Nephron (organoid): ENCODE measurements around the gene NPR2.
A peak's percentile ranks its signal among the peaks of the same experiment; 100 is the strongest.

ENCODE experiments used
- H3K27ac Mint-ChIP-seq, 3 experiments: 2 replicates each; pipeline ENCODE4 v1.8.0; 2020; ENCODE audit warnings: mixed read lengths in 3 of 3, mild to moderate bottlenecking in 2 of 3, moderate library complexity in 1 of 3
- H3K27me3 Mint-ChIP-seq: 2 replicates; pipeline ENCODE4 v1.8.0; 2021; ENCODE audit warnings: low read depth, mild to moderate bottlenecking, moderate library complexity, mixed read lengths
- H3K36me3 Mint-ChIP-seq: 2 replicates; pipeline ENCODE4 v1.8.0; 2020; ENCODE audit warnings: low read depth, mixed read lengths
- H3K4me1 Mint-ChIP-seq: 2 replicates; pipeline ENCODE4 v1.8.0; 2020; ENCODE audit warnings: mixed read lengths
- H3K4me3 Mint-ChIP-seq, 3 experiments: 2 replicates each; pipeline ENCODE4 v1.8.0; 2020; ENCODE audit warnings: mild to moderate bottlenecking in 3 of 3, mixed read lengths in 3 of 3, moderate library complexity in 2 of 3
- H3K9me3 Mint-ChIP-seq: 2 replicates; pipeline ENCODE4 v1.8.0; 2020; ENCODE audit warnings: mixed read lengths
- CTCF ChIP-seq, 3 experiments: fragments of 200-600 bp; sonication (generic); IDR thresholded peaks; one replicate each; pipeline ENCODE4 v1.5.0; 2021; ENCODE audit warnings: antibody characterized with exemption in 3 of 3; ENCODE audit not compliant: unreplicated experiment in 3 of 3

NPR2 gene

GRCh38 chr9:35820076-35820475, 28.7 kb downstream of the NPR2 start:
- peaks cover 7% of the 10 kb centered on the region for H3K4me1 Mint-ChIP-seq
- no peaks in the 10 kb centered on the region for H3K36me3 Mint-ChIP-seq
- no peak for TF ChIP-seq CTCF (IDR thresholded peaks at IDR 0.05; ENCODE audit: unreplicated experiment in 3 of 3)
- no peaks in the 10 kb centered on the region for H3K27me3 Mint-ChIP-seq
- H3K4me3 Mint-ChIP-seq, result no peak overlapping the region
- H3K9me3 Mint-ChIP-seq, result no peaks in the 10 kb centered on the region
- no peak overlapping the region for H3K27ac Mint-ChIP-seq

- Mint-ChIP-seq H3K4me3 (no peak overlapping the region), H3K4me1 (peaks cover 6% of the 10 kb centered on the region), H3K9me3 (no peaks in the 10 kb centered on the region), H3K27ac (no peak overlapping the region), H3K36me3 (no peaks in the 10 kb centered on the region), H3K27me3 (no peaks in the 10 kb centered on the region)
- TF ChIP-seq CTCF (IDR thresholded peaks at IDR 0.05; ENCODE audit: unreplicated experiment in 3 of 3), result no peak
These were observed 31.5 kb downstream of the NPR2 start for GRCh38 chr9:35822926-35823325.

GRCh38 chr9:35826071-35826701, 34.8 kb downstream of the NPR2 start:
- peak; percentile 68 to 77 (median 69) for TF ChIP-seq CTCF (IDR thresholded peaks at IDR 0.05; ENCODE audit: unreplicated experiment in 3 of 3)
- no peaks in the 10 kb centered on the region for H3K36me3 Mint-ChIP-seq
- H3K27me3 Mint-ChIP-seq, result peaks cover 4% of the 10 kb centered on the region
- peak overlapping the region in 2 of 3 experiments; percentile 19 to 46 for H3K27ac Mint-ChIP-seq
- H3K4me1 Mint-ChIP-seq, result peaks cover 32% of the 10 kb centered on the region
- H3K4me3 Mint-ChIP-seq, result peak overlapping the region; percentile 49 to 61 (median 49)
- H3K9me3 Mint-ChIP-seq, result no peaks in the 10 kb centered on the region

GRCh38 chr9:35827486-35827885, 36.1 kb downstream of the NPR2 start:
- H3K9me3 Mint-ChIP-seq, result no peaks in the 10 kb centered on the region
- peak overlapping the region; percentile 88 to 94 (median 93) for H3K4me3 Mint-ChIP-seq
- no peak for TF ChIP-seq CTCF (IDR thresholded peaks at IDR 0.05; ENCODE audit: unreplicated experiment in 3 of 3)
- H3K36me3 Mint-ChIP-seq, result no peaks in the 10 kb centered on the region
- H3K27me3 Mint-ChIP-seq, result peaks cover 4% of the 10 kb centered on the region
- peak overlapping the region in 2 of 3 experiments; percentile 0 to 1 for H3K27ac Mint-ChIP-seq
- H3K4me1 Mint-ChIP-seq, result peaks cover 45% of the 10 kb centered on the region

GRCh38 chr9:35828716-35829083, 37.3 kb downstream of the NPR2 start, which contains the start of gene FAM221B:
FAM221B (minus strand) TSS chr9:35828732; CDS start chr9:35826161, 2,571 bp downstream.
- no peaks in the 10 kb centered on the region for H3K9me3 Mint-ChIP-seq
- H3K27ac Mint-ChIP-seq, result peak within 1 kb of the TSS; percentile 92 to 97 (median 94)
- H3K36me3 Mint-ChIP-seq, result no peaks in the 10 kb centered on the region
- no peak for TF ChIP-seq CTCF (IDR thresholded peaks at IDR 0.05; ENCODE audit: unreplicated experiment in 3 of 3)
- H3K4me1 Mint-ChIP-seq, result peaks cover 58% of the 10 kb centered on the region
- peaks cover 4% of the 10 kb centered on the region for H3K27me3 Mint-ChIP-seq
- H3K4me3 Mint-ChIP-seq, result peak within 1 kb of the TSS; percentile 90 to 95 (median 93)
